Measurements from ENCODE around the gene ADARB1.

Gene ADARB1

GRCh38 chr21:45029948-45030681 lies 44.3 kb upstream of the ADARB1 start:
- TF ChIP-seq CTCF (conservative IDR thresholded peaks at IDR 0.05), result no peak
- no peak overlapping the region for H3K27ac ChIP-seq

- H3K27ac ChIP-seq, result no peak overlapping the region
- no peak for TF ChIP-seq CTCF (conservative IDR thresholded peaks at IDR 0.05)
These were observed 43.5 kb upstream of the ADARB1 start for GRCh38 chr21:45030682-45031570.

- TF ChIP-seq CTCF (conservative IDR thresholded peaks at IDR 0.05), result no peak
- H3K27ac ChIP-seq, result no peak overlapping the region
These were observed 42.7 kb upstream of the ADARB1 start for GRCh38 chr21:45031571-45032191.

DNA sequence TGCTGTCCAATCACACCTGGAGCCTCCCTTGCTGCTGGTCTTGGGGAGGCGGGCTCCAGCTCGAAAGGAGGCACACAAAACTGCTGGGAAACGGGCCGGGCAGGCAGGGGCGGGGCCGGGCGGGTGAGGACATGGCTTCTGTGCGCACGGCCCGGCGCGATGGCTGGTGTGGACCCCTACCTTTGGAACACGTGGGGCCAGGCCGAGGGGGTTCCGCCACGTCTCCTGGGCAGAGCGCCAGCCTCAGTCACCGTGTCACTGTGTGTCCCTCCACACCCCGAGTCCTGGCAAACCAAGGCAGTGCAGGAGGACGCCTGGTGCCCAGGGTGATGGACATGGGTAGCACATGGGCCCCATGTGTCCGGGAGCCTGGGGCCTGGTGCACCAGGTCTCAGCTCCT lies 42.0 kb upstream of the ADARB1 start:
- no peak overlapping the region for H3K27ac ChIP-seq
- no peak for TF ChIP-seq CTCF (conservative IDR thresholded peaks at IDR 0.05)

- no peak overlapping the region for H3K27ac ChIP-seq
These were observed 41.2 kb upstream of the ADARB1 start for GRCh38 chr21:45032977-45033710.

DNA sequence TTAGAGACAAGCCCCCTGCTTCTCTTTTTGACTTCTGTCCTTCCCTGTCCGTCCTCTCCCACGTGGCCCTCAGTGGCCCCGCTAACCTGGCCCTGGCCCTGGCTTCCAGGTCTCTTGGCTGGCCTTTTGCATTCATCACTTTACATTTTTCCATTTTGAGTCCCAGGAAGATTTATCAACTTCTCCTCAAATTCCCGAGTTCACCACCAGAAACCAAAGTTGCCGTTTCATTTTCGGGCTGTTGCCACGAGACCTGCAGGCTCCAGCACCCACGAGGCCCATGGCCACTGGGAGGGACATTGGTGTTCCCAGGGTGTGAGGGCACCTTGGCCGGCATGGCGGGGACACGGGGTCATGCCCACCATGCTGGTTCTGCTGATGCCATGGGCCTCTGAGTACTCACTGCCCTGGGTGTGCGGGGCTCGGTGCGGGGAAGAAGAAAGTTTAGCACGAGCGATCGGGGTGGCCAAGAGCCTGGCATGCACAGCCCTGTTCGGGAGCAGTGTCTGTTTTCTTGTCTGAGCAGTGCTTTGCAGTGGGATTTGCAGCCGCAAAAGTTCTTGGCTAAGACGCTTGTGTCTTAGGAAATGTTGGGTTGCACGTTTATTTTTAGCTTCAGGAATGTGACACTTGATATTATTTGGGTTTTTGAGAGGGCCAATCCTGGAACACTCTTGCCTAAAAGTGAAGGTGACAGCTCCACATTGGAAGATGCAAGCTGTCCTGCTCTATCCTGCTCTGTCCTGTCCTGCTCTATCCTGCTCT lies 40.4 kb upstream of the ADARB1 start:
- no peak overlapping the region for H3K27ac ChIP-seq
- TF ChIP-seq CTCF (conservative IDR thresholded peaks at IDR 0.05), result no peak

More at GRCh38 chr21:45032977-45033710, 41.2 kb upstream of the ADARB1 start:
- TF ChIP-seq CTCF (conservative IDR thresholded peaks at IDR 0.05), result no peak

Measured in VCaP (cell line).